CD4-positive, alpha-beta memory T cell (primary cell): ENCODE data around the gene PPP1R9A. TPM values are rescaled to one million over a fixed set of nuclear protein-coding genes. Genes with fewer than 3 reads are reported as not detected.

Source experiments
- CTCF ChIA-PET: fragments of 350-600 bp; sonication (Branson Sonifier 250); formaldehyde crosslinking; loops from one replicate; lab custom pipeline; 2021; ENCODE audit warnings: inconsistent platforms; ENCODE audit not compliant: partially characterized antibody; lab: Charles Lee
- POLR2A ChIA-PET: fragments of 350-600 bp; sonication (Branson Sonifier 250); formaldehyde crosslinking; loops from one replicate; lab custom pipeline; 2021; ENCODE audit not compliant: partially characterized antibody; lab: Charles Lee
- DNase-seq, 5 donors: peaks; one replicate each; pipeline versions ENCODE4 v3.0.0 to v3.0.0-alpha.2; 2020 to 2022; ENCODE audit warnings: mixed read lengths in 1 of 5
- H3K27ac ChIP-seq: one replicate; pipeline ENCODE4 v1.7.0; 2013; ENCODE audit warnings: low read depth, low read length
- H3K27me3 ChIP-seq: 2 replicates; pipeline ENCODE4 v1.7.0; 2013; ENCODE audit warnings: mild to moderate bottlenecking, low read length, moderate library complexity; ENCODE audit not compliant: insufficient read depth
- H3K36me3 ChIP-seq: 2 replicates; pipeline ENCODE4 v1.7.0; 2013; ENCODE audit warnings: mild to moderate bottlenecking, low read length, moderate library complexity; ENCODE audit not compliant: insufficient read depth
- H3K4me1 ChIP-seq: 2 replicates; pipeline ENCODE4 v1.7.0; 2013; ENCODE audit warnings: mild to moderate bottlenecking, low read length, moderate library complexity; ENCODE audit not compliant: insufficient read depth
- H3K4me3 ChIP-seq, 2 donors: one replicate each; pipeline ENCODE4 v1.7.0; 2013; ENCODE audit warnings: low read length in 2 of 2, mild to moderate bottlenecking in 1 of 2
- H3K9me3 ChIP-seq, 2 donors: one replicate each; pipeline ENCODE4 v1.7.0; 2013; ENCODE audit warnings: low read length in 2 of 2, control low read depth in 1 of 2; ENCODE audit not compliant: control insufficient read depth in 1 of 2
- H3K27ac Mint-ChIP-seq, 7 donors: one replicate each; pipeline ENCODE4 v1.8.0; 2020 to 2021; ENCODE audit warnings: mixed read lengths in 7 of 7, mild to moderate bottlenecking in 6 of 7, inconsistent platforms in 3 of 7, moderate library complexity in 3 of 7
- H3K27me3 Mint-ChIP-seq, 2 donors: one replicate each; pipeline ENCODE4 v1.8.0; 2020 to 2021; ENCODE audit warnings: mixed read lengths in 2 of 2
- H3K36me3 Mint-ChIP-seq, 2 donors: one replicate each; pipeline ENCODE4 v1.8.0; 2020 to 2021; ENCODE audit warnings: mixed read lengths in 2 of 2, inconsistent platforms in 1 of 2, mild to moderate bottlenecking in 1 of 2
- H3K4me1 Mint-ChIP-seq, 4 donors: one replicate each; pipeline ENCODE4 v1.8.0; 2020 to 2021; ENCODE audit warnings: mixed read lengths in 4 of 4, mild to moderate bottlenecking in 1 of 4
- H3K4me3 Mint-ChIP-seq, 8 donors: one replicate each; pipeline ENCODE4 v1.8.0; 2020 to 2021; ENCODE audit warnings: mixed read lengths in 8 of 8, mild to moderate bottlenecking in 7 of 8, moderate library complexity in 6 of 8, inconsistent platforms in 3 of 8
- H3K9me3 Mint-ChIP-seq, 8 donors: one replicate each; pipeline ENCODE4 v1.8.0; 2020 to 2021; ENCODE audit warnings: mixed read lengths in 8 of 8, mild to moderate bottlenecking in 5 of 8, inconsistent platforms in 3 of 8, moderate library complexity in 1 of 8
- intact Hi-C: fragments of 100-400 bp; cut with micrococcal nuclease; formaldehyde crosslinking; loops from one replicate; pipeline ENCODE4 v1.15.1; 2023
- polyA plus RNA-seq, 2 donors: library from polyadenylated mRNA; unstranded; fragments of 300-500 nt; fragmentation: Illumina TruSeq; gene quantifications; one replicate each; pipeline ENCODE4 v1.2.3, GENCODE V29; 2021
- total RNA-seq, 2 experiments: library from RNA; stranded (reverse); gene quantifications; one replicate each; pipeline ENCODE4 v1.2.3, GENCODE V29; 2021

Gene PPP1R9A
- total and polyA plus RNA-seq, 4 experiments from 2014 or later: not detected

DNA sequence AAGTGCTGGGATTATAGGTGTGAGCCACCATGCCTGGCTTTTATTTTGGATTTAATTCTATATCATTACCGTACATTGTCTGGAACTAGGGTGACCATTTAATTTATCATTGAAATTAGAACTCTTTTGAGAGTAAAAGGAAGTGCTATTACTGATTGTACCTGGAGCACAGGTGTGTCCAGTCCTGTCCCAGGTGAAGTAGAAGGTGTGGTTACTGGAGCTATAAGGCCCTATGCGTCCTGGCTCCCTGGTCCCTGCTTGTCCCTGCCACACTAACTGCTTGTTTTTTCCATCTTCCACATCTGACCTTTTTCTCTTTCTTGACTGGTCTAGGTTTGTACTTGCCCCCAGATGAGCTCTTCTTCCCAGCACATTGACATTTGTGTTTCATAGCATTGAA, 147.0 kb downstream of the PPP1R9A start:
- Histone ChIP-seq H3K9me3 (no peaks in the 10 kb centered on the region), H3K36me3 (no peaks in the 10 kb centered on the region), H3K27ac (no peak overlapping the region), H3K4me3 (no peak overlapping the region), H3K27me3 (no peaks in the 10 kb centered on the region), H3K4me1 (no peaks in the 10 kb centered on the region)
- Mint-ChIP-seq H3K36me3 (no peaks in the 10 kb centered on the region), H3K27me3 (peaks cover under 1 to 2% of the 10 kb centered on the region in 2 donors), H3K4me3 (no peak overlapping the region), H3K27ac (no peak overlapping the region), H3K9me3 (peaks cover 0 to 4% (median 0%) of the 10 kb centered on the region in 8 donors), H3K4me1 (no peaks in the 10 kb centered on the region)
- ChIA-PET POLR2A (no interaction called here), CTCF (no interaction called here)
- intact Hi-C loops: no loop called here
- DNase-seq: no peak

- Mint-ChIP-seq H3K4me1 (no peaks in the 10 kb centered on the region), H3K27me3 (no peaks in the 10 kb centered on the region), H3K27ac (no peak overlapping the region), H3K4me3 (no peak overlapping the region), H3K36me3 (no peaks in the 10 kb centered on the region), H3K9me3 (peaks cover 0 to 2% (median 0%) of the 10 kb centered on the region in 8 donors)
- Histone ChIP-seq H3K4me1 (no peaks in the 10 kb centered on the region), H3K27me3 (no peaks in the 10 kb centered on the region), H3K9me3 (no peaks in the 10 kb centered on the region), H3K36me3 (no peaks in the 10 kb centered on the region), H3K4me3 (no peak overlapping the region), H3K27ac (no peak overlapping the region)
- no peak for DNase-seq
- POLR2A ChIA-PET: no interaction called here
- CTCF ChIA-PET: no interaction called here
- intact Hi-C loops: no loop called here
Measured at GRCh38 chr7:95055295-95055694, 147.9 kb downstream of the PPP1R9A start.

DNA sequence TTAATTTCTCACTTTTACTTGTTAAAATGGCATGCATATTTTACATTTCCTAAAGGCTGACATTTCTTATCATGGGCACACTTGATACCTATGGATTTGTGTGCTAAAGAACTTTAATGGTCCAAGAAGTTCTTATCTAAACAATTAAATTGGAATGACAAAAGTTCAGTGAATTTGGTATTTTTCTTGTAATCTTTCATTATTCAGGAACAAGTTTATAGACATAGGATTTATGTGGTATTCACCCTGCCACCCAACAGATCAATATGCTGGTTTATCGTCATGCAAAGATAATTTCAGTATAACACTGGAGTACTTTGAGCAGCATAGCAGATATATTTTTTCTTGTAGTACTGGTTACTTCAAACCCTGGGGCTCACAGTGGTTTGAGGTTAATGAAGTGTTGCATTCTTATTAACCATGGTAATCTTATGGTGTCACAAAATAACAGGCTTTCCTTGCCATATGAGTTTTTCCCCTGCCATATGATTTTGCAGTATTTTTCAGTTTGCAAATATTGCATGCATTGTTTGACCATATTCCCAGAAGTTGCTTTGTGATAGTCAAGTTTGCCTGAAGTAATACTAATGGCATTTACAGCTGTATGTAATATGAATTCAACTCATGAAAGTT, 148.8 kb downstream of the PPP1R9A start:
- Mint-ChIP-seq H3K27ac (no peak overlapping the region), H3K9me3 (peaks cover 0 to 2% (median 0%) of the 10 kb centered on the region in 8 donors), H3K4me1 (no peaks in the 10 kb centered on the region), H3K4me3 (no peak overlapping the region), H3K27me3 (no peaks in the 10 kb centered on the region), H3K36me3 (no peaks in the 10 kb centered on the region)
- Histone ChIP-seq H3K9me3 (no peaks in the 10 kb centered on the region), H3K4me1 (no peaks in the 10 kb centered on the region), H3K36me3 (no peaks in the 10 kb centered on the region), H3K27me3 (no peaks in the 10 kb centered on the region), H3K4me3 (no peak overlapping the region), H3K27ac (no peak overlapping the region)
- CTCF ChIA-PET: no interaction called here
- intact Hi-C loops: no loop called here
- DNase-seq: no peak
- POLR2A ChIA-PET: no interaction called here

- Histone ChIP-seq H3K9me3 (no peaks in the 10 kb centered on the region), H3K4me1 (no peaks in the 10 kb centered on the region), H3K36me3 (no peaks in the 10 kb centered on the region), H3K27me3 (no peaks in the 10 kb centered on the region), H3K4me3 (no peak overlapping the region), H3K27ac (no peak overlapping the region)
- H3K27ac Mint-ChIP-seq: no peak overlapping the region
- peaks cover 0 to 2% (median 0%) of the 10 kb centered on the region in 8 donors for H3K9me3 Mint-ChIP-seq
- H3K4me3 Mint-ChIP-seq: no peak overlapping the region
- no peak for DNase-seq
- H3K36me3 Mint-ChIP-seq: no peaks in the 10 kb centered on the region
- H3K4me1 Mint-ChIP-seq: no peaks in the 10 kb centered on the region
- intact Hi-C loops: no loop called here
- CTCF ChIA-PET: no interaction called here
- H3K27me3 Mint-ChIP-seq: no peaks in the 10 kb centered on the region
- POLR2A ChIA-PET: no interaction called here
Measured at GRCh38 chr7:95056901-95057300, 149.5 kb downstream of the PPP1R9A start.

GRCh38 chr7:95059842-95060313, 152.5 kb downstream of the PPP1R9A start:
- H3K27ac Mint-ChIP-seq: no peak overlapping the region
- no peak overlapping the region for H3K4me3 Mint-ChIP-seq
- CTCF ChIA-PET: no interaction called here
- Histone ChIP-seq H3K9me3 (no peaks in the 10 kb centered on the region), H3K27ac (no peak overlapping the region), H3K4me3 (no peak overlapping the region), H3K4me1 (no peaks in the 10 kb centered on the region), H3K36me3 (no peaks in the 10 kb centered on the region), H3K27me3 (no peaks in the 10 kb centered on the region)
- no peaks in the 10 kb centered on the region for H3K27me3 Mint-ChIP-seq
- POLR2A ChIA-PET: no interaction called here
- H3K9me3 Mint-ChIP-seq: peaks cover 0 to 2% (median 0%) of the 10 kb centered on the region in 8 donors
- no peak for DNase-seq
- no peaks in the 10 kb centered on the region for H3K36me3 Mint-ChIP-seq
- intact Hi-C loops: no loop called here
- no peaks in the 10 kb centered on the region for H3K4me1 Mint-ChIP-seq

- no peak for DNase-seq
- H3K9me3 Mint-ChIP-seq: peaks cover 0 to 2% (median 0%) of the 10 kb centered on the region in 8 donors
- Histone ChIP-seq H3K9me3 (no peaks in the 10 kb centered on the region), H3K36me3 (no peaks in the 10 kb centered on the region), H3K27ac (no peak overlapping the region), H3K4me1 (no peaks in the 10 kb centered on the region), H3K27me3 (no peaks in the 10 kb centered on the region), H3K4me3 (no peak overlapping the region)
- no peaks in the 10 kb centered on the region for H3K4me1 Mint-ChIP-seq
- H3K4me3 Mint-ChIP-seq: no peak overlapping the region
- H3K27ac Mint-ChIP-seq: no peak overlapping the region
- CTCF ChIA-PET: no interaction called here
- no peaks in the 10 kb centered on the region for H3K36me3 Mint-ChIP-seq
- no peaks in the 10 kb centered on the region for H3K27me3 Mint-ChIP-seq
- intact Hi-C loops: no loop called here
- POLR2A ChIA-PET: interaction anchor here (0.6 kb wide), 1 partner anchor 78 kb away, joined by 3 read pairs; no protein-coding TSS in a partner anchor
Measured at GRCh38 chr7:95062901-95063300, 155.5 kb downstream of the PPP1R9A start.

DNA sequence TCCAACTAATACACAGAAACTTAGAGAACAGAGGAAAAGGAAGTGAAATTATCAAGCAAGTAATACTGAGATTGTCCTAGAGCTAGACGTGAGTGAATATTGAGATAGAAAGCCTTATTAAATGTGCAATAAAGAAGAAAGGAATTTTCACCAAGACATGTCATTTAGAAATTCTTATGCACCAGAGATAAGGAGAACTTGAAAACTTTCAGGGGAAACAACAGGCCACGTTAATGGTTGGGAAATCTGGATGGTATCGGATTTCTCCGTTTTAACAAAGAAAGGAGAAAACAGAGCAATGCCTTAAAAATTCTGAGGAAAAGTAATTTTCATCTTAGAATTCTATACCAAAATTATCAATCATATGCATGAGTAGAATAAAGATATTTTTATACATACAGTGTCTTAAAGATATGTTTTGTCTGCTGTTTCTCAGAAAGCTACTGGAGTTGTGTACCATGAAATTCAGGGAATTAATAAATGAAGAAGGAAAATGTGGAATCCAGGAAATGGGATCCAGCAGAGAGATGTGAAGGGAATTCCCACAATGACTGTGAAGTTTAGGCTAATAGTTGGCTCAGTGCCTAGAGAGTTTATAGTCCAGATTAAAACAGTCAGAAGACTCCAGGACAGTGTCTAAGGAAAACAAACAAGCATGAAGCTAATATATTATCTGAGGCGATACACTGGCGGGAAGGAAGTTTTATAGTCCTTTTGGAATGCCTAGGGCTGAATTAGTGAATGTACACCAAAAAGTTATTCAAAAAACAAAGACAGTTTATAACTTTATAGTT, 159.5 kb downstream of the PPP1R9A start:
- H3K36me3 Mint-ChIP-seq: no peaks in the 10 kb centered on the region
- H3K4me1 Mint-ChIP-seq: no peaks in the 10 kb centered on the region
- Histone ChIP-seq H3K4me3 (no peak overlapping the region), H3K27me3 (no peaks in the 10 kb centered on the region), H3K9me3 (no peaks in the 10 kb centered on the region), H3K36me3 (no peaks in the 10 kb centered on the region), H3K27ac (no peak overlapping the region), H3K4me1 (no peaks in the 10 kb centered on the region)
- ChIA-PET CTCF (no interaction called here), POLR2A (no interaction called here)
- DNase-seq: no peak
- H3K27me3 Mint-ChIP-seq: no peaks in the 10 kb centered on the region
- H3K4me3 Mint-ChIP-seq: no peak overlapping the region
- intact Hi-C loops: no loop called here
- H3K27ac Mint-ChIP-seq: no peak overlapping the region
- H3K9me3 Mint-ChIP-seq: peaks cover 0 to 2% (median 0%) of the 10 kb centered on the region in 8 donors
